GM19452 (cell line): ENCODE results near the gene LYZL2.
"Not testable (repeated sequence)": the region's sequence is repeated elsewhere in the genome, so short reads cannot be mapped to it uniquely, and the experiment has no call there.

Experiments
- ATAC-seq: cut with Tn5 transposase; IDR thresholded peaks from one replicate; pipeline ENCODE4 v1.9.1; 2021; ENCODE audit not compliant: unreplicated experiment

Gene LYZL2

DNA sequence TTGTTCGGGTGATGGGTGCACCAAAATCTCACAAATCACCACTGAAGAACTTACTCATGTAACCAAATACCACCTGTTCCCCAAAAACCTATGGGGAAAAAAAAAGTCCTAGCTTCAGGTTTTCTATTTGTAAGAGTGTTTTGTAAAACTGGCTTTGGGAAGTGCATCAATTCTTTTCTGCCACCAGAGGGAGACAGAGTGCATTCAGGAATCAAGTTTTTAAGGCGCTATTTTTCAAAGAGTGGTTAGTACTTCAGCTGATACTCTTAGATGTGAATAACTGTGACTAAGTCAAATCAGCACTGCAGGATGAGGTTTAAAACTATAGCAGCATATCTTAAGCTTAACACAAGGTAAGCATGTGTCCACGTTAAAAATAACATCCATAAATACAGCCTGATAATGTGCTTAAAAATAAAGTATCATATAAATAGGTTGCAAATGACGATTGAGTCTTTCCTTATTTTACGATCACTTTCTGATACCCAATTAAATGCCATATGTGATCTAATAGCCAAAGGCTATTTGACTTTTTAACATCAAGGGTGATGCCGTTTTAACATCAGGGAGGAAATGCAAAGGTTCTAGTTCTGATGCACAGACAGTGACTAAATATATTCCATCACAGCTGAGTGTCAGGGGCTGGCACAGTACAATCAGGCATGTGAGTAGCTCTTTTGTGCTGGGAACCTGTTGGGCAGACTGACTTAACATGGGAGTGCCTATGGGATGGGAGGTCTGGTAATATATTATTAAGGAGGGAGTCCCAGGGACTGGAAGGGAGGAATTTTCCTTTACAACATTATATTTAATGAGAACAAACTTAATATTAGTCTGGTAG lies 10.6 kb upstream of the LYZL2 start:
- no peak for ATAC-seq

DNA sequence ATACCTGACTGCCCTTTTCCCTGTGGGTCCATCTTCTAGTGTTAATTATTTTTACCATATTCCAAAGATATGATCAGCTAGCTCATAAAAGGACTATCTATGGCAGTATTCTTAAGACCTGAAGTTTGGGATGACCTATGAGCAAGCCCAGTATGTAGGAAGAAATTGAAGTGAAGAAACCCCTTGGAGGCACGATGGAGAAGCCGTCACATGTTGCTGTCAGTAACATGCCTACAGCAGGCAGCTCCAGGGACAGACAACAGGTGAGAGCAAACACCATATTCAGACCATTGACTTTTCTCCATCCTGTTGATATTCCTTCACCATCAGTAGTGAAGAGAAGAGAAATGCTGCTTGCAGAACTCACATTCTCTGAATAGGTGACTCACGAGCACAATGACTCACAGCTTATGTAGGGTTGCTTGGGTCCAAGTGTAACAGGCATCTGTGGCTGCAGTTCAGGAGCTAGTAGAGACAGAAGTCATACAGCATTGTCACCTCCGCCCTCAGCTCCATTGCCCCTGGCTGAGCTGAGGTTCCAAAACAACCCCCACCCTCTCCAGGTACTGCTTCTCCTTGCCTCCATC lies 8.4 kb upstream of the LYZL2 start:
- ATAC-seq, result no peak

DNA sequence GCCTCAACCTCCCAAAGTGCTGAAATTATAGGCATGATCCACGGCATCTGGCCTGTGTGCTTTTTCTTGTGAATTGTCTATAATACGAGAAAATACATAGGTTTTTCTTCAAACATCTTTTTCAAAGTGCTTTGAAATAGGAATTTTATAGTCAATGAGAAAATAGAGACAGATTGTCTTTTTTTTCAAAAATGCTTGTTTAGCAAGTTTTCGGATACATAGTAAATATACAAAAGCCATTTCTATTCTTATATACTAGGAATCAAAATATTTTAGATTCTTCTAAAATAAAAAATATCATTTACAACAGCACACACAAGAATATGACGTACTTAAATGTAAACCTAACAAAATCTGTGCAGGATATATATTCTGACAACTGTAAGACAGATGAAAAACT lies 1.6 kb upstream of the LYZL2 start:
- no peak for ATAC-seq

DNA sequence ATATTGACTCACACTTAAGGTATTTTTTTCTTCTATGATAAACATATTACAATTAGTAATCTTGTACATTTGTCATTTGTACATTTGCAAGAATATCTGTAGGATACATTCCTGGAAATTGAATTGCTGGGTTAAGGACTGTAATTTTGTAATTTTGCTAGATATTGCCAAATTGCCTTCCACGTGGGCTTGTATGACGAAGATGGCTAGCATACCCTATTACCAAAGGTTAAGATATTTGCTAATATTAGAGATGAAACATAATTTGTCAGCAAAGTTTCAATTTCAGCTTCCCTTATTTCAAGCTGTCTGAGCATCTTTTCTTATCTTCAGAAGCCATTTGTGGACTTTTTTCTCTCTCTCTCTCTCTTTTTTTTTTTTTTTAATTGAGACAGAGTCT lies 1.0 kb upstream of the LYZL2 start:
- no peak for ATAC-seq

DNA sequence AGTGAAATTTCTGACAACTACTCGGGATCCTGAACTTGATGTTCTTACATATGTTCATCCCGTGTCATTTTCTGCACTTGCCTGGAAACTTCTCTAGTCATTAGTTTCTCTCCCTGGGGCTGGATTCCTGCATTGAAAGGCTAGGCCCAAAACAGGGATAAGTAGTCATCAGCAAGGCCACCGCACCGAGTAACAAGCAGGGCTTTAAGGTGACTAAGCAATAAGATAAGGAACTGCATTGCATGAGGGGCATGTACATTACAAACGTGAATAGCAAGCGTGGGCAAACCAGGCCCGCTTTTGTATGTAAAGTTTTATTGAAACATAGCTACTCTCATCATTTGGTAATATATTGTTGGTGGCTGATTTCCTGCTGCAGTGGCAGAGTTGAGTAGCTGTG lies 977 bp downstream of the LYZL2 start:
- ATAC-seq, result not testable (repeated sequence)

DNA sequence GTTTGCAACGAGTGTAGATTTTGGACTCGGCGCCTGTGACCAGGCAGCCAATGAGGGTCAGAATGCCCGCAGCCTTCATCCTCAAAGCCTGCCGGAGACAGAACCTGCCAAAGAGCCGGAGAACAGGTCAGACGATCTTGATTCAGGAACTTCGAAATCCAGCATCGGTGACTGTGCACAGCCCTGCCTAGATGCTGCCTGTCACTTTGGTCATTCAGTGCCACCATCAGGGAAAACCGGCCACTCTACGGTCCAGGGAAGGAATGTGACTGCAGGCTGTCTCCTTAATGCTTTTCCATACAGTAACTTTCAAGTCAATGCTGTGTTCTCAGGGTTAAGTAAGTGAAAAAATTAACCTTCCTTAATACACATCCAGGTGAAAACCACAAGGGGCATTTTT lies 2.7 kb downstream of the LYZL2 start:
- not testable (repeated sequence) for ATAC-seq

DNA sequence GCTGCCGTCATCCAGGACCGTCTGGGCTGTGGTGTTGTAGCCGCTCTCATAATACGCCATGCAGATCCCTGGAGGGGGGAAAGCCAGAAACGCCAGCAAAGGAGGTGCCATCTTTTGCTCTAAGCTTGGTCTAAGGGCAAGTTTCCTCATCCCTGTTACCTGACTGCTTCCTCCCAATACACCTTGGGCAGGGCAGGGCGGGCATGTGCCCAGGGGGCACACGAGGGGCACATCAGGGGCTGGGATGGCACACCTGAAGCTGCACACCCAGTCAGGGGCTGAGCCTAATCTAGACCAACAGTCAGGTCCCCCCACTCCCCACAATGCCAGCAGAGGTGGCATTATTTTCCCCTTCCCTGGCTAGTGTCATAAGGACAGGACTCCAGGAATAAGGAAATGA lies 3.4 kb downstream of the LYZL2 start:
- not testable (repeated sequence) for ATAC-seq

DNA sequence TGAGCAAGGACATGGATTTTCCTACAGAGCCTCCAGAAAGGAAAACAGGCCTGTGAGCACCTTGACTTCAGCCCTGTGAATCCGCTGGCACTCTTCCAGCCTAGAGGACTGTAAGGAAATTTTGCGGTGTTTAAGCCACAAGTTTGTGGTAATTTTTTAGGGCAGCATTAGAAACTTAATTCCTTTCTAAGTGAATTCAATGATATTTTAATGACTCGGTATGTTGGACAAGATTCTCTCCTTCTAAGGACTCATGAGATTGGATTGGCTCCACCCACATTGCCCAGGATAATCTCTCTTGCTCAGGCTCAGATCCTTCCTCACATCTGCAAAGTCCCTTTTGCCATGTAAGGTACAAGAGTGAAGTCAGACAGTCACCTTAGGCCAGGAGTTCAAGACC lies 4.5 kb downstream of the LYZL2 start:
- ATAC-seq, result no peak

DNA sequence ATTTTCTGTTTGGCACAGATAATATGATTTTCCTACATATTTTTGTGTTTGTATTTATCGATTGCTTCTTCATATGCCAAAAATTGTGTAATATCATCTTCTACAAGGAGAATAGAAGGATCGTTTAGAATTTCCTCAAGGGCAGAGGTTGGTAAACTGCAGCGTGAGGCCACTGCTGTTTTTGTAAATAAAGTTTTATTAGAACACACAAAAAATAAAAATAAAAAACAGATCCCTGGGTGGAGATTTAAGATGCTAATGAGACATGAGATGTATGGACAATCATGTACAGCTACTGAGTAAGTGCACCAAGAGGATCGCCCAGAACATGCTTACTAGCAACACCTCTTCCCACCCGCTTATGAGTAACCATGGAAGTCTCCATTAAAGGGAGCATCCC lies 9.6 kb downstream of the LYZL2 start:
- no peak for ATAC-seq

DNA sequence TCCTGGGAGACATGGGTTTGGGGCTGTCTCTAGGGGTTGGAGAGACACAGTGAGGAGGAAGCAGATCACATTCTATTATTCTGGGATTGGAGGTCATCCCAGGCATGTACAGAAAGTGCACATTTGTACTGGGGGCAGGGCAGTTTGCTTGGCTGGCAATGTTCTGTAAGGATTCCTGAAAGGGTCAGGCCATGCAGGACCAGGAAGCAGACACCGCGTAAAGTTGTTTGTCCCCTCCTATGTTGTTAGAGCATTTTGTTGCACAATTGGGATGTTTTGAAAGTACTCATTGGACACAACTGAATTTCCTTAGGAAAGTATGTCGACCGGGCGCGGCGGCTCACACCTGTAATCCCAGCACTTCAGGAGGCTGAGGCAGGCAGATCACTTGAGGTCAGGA lies 12.5 kb downstream of the LYZL2 start:
- no peak for ATAC-seq

DNA sequence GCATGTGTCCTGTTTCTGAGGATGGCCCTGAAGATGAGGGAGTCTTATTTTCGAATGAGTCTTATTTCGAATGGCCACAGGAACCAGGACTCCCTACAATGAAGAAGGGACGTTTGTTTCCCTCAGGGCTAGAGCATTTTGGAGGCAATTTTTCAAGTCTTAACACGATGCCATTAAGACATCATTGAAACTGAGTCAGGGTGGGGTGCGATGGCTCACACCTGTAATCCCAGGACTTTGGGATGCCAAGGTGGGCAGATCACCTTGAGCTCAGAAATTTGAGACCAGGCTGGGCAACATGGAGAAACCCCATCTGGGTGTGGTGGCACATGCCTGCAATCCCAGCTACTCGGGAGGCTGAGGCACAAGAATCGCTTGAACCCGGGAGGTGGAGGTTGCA lies 18.5 kb downstream of the LYZL2 start:
- ATAC-seq, result not testable (repeated sequence)

DNA sequence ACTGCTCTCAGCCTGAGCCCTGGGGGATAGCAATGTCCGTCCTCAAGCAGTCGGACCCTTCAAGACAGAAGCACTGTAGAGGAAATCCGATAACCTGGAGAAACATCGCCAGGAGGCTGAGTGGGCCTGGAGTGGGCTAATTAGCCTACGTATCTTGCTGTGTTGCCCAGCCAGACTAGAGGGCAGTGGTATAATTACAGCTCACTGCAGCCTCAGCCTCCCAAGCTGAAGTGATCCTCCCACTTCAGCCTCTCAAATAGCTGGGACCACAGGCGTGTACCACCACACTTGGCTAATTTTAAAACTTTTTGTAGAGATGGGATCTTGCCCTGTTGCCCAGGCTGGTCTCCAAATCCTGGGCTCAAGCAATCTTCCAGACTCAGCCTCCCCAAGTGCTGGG lies 21.7 kb downstream of the LYZL2 start:
- ATAC-seq, result no peak

DNA sequence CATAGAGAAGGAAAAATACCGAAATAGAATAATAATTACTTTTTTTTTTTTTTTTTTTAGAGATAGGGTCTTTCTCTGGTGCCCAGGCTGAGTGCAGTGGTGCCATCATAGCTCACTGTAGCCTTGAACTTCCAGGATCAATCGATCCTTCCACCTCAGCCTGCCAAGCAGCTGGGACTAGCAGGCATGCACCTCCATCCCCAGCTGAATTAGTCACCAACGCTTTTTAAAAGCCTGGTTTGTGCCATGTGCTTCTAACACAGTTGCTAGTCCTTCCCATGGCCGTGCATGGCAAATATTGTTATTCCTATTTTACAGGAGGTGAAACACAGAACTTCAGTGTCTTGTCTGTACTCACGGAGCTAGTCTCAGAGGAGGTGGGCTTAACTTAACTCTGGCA lies 23.2 kb downstream of the LYZL2 start:
- no peak for ATAC-seq

DNA sequence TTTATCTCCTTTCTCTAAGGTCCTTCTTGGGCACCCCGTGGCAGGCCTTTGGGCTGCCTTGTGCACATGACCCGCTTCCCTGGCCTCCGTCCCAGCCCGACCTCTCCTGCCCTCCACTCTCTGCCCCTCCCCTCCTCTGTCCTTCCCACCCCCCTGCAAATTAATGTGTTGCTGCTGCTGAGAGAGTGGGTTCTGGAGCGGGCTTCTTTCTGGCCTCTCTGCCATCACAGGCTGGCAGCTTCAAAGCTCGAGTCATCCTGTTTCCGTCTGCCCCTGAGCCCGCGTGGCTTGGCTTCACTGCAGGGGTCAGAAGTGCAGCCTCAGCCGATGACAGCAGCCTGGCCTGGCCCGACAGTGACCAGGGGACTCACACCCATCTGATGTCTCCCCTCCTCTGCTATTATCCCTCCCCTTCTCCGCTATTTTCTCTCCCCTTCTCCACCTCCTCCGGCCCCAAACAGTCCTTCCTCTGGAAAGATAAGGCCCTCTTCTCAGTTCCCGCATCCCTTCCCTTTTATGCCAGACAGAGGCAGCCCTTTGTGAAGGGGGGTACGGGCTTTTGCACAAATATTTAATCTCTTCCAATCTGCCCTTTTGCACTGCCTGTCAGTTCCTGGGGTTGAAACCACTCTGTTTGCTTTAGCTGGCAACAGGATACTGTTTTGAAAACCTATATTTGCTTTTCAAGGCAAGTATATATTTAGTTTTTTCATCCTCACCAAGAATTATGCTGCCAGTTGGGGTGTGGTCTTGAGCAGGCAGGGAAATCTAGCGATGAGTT lies 24.0 kb downstream of the LYZL2 start:
- not testable (repeated sequence) for ATAC-seq

DNA sequence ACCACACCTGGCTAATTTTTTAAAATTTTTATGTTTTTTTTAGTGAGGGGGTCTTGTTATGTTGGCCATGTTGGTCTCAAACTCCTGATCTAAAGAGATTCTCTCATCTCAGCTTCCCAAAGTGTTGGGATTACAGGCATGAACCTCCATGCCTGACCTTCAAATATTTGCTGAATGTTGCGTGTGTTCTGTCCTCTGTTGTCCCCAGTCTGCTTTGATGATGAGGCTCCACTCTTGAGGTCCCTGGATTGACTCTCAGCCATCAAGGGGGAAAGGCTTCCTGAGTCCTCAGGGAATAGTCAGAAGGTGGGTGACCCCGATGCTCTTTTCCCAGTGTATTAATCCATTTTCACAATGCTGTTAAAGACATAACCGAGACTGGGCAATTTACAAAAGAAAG lies 26.0 kb downstream of the LYZL2 start:
- no peak for ATAC-seq

DNA sequence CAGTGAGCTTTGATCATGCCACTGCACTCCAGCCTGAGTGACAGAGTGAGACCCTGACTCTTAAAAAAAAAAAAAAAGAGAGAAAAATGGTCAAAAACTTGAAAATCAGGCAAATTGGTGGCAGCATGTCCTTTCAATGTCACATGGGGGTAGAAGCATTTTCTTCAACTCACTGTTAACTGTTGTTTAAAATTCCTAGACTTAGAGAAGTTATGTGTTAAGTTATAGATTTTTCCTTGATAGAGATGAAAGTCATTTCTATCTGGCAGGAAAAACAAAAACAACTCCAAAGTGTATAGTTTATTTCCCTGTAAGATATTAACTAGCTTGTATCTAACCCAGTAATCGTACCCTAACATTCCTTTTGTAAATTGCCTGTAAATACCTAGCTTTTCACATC lies 26.8 kb downstream of the LYZL2 start:
- ATAC-seq, result no peak

DNA sequence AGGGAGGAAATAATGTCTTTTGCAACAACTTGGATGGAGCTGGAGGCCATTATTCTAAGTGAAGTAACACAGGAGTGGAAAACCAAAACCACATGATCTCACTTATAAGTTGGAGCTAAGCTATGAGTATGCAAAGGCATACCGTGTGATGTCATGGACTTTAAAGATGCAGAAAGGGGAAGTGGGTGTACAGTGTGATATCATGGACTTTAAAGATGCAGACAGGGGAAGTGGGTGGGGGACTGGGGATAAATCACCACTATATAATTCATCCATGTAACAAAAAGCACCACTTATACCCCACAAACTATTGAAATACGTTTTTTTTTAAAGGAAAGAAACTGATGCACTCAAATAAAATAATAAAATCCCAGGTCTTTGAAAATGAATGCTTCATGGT lies 29.5 kb downstream of the LYZL2 start:
- ATAC-seq, result no peak

DNA sequence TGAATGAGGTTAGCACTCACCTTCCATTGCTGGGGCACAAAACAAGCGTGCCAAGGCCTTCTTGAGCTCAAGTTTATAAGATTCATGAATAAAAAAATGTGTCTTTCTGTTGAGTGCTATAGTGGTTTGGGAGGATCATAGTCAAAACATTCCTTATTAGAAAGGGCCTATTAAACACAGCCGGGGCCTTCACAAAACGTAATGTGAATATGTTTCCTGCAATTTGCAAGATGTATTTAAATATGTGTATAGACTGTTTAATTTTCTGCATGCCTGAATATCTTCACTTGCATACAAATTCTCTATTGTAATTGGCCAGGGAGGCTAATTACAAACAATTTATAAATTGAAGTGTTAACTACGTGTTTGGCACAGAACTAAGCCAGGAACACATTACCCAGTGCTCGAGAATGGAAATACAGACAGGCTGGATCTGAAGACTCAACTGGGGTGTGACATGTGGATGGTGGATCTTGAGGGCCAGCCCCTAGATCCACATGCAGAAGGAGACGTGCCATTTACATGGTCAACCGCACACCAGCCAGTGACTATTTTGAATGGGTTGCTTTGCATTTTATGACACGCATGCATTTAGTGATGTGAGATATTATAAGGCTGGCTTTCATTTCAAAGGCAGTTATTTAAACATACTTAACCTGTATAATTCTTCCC lies 31.3 kb downstream of the LYZL2 start:
- ATAC-seq, result no peak

DNA sequence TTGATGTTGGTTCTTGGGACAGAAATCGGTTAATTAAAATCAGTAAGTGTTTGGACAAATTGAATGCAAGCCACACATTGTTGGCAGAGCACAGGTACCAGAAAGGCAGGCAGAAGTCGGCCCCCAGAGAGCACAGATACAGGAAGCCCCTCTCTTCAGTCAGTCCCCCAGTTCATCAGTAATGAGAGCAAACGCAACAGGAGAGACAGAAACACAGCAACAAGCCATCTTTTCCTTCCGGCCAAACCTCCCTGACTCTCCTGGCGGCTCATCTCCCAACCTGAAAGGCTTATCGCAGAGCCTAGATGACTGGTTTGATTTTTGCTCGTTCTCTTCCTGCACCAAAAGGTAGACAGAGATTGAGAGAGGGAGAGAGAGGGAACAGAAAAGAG lies 32.1 kb downstream of the LYZL2 start:
- ATAC-seq, result not testable (repeated sequence)

DNA sequence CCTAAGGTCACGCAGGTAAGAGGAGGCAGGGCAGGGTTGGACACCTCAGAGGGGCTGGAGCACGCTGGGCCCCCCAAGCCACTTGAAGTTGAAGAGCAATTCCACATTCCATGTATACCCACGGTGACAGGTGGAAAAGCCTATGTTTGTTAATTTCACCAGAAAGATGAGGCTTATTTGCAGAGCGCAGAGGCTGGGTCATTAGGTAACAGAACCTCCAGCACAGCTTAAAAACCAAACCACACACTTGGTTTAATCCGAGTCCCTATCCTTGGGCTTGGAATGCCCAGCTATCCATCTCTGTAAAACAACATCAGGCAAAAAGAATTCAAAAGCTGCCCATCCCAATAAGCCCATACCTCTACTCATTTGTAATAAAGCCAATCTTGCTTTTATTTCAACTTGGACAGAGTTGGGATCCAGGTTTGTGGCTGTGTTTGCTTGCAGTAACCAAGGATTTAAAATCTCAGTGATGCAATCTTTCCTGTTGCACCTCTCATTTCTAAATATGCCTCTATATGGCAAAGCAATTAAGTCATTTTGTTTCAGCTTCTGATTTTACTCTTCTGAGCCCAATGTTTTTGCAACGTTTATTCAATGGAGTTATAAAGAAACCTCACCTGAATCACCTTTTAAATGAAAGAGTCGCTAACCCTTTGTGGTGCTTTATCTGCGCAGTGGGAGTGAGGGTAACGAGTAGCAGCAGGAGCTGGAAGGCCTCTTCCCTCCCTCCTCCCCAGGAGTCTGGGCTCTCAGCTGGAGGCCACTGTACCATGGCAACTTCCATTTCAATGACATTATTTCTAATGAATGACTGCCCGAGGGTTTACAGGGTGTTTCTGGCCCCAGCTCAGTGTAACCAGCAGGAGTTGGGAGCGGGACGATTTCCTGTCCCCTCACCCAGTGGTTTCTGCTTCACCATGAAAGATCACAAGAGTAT lies 32.8 kb downstream of the LYZL2 start:
- ATAC-seq, result not testable (repeated sequence)
